Measurements from ENCODE around the gene MED1. TPM values are rescaled to one million over a fixed set of nuclear protein-coding genes. Genes with fewer than 3 reads are reported as not detected.

The MED1 gene
- total and polyA plus RNA-seq, 2 donors (not counting 1 experiment from before 2014, with no cell fraction given), result 13.1 to 59.1 TPM

GRCh38 chr17:39364236-39365025 is 86.6 kb downstream of the MED1 start:
- Histone ChIP-seq H3K9me3 (ENCODE audit: control extremely low read depth in 1 of 3, control insufficient read depth in 2 of 3, insufficient read depth in 1 of 3, low read length in 2 of 3) (no peaks in the 10 kb centered on the region), H3K4me1 (ENCODE audit: control insufficient read depth in 2 of 2, insufficient read depth in 2 of 2, low read length in 2 of 2) (no peaks in the 10 kb centered on the region), H3K4me3 (ENCODE audit: control extremely low read depth in 1 of 5, extremely low read depth in 1 of 5, insufficient read depth in 1 of 5, low read depth in 2 of 5, low read length in 4 of 5) (no peak overlapping the region), H3K27ac (ENCODE audit: low read length in 2 of 2) (no peak overlapping the region), H3K27me3 (replicated peaks in 1 of 4; ENCODE audit: control extremely low read depth in 1 of 4, control insufficient read depth in 3 of 4, insufficient read depth in 4 of 4, low read length in 3 of 4) (no peaks in the 10 kb centered on the region), H3K9ac (ENCODE audit: low read length) (no peak overlapping the region), H3K36me3 (replicated peaks in 1 of 2; ENCODE audit: control extremely low read depth in 1 of 2, control insufficient read depth in 1 of 2, extremely low read depth in 1 of 2, insufficient read depth in 2 of 2, low read length in 1 of 2) (no peaks in the 10 kb centered on the region), H3K79me2 (ENCODE audit: control insufficient read depth, insufficient read depth, low read length) (peaks cover 46% of the 10 kb centered on the region), H3K4me2 (replicated peaks; ENCODE audit: low read depth, low read length, poor library complexity, severe bottlenecking) (no peak overlapping the region), H2AFZ (ENCODE audit: insufficient read depth, low read depth, low read length, poor library complexity, severe bottlenecking) (no peak overlapping the region), H4K20me1 (ENCODE audit: control insufficient read depth, insufficient read depth, low read length, poor library complexity, severe bottlenecking) (peaks cover 8% of the 10 kb centered on the region)
- Mint-ChIP-seq H3K4me3 (no peak overlapping the region), H3K27ac (no peak overlapping the region), H3K9me3 (ENCODE audit: insufficient read depth) (no peaks in the 10 kb centered on the region), H3K4me1 (peaks cover 11% of the 10 kb centered on the region), H3K27me3 (no peaks in the 10 kb centered on the region)
- CTCF ChIA-PET, result no interaction called here
- POLR2A ChIA-PET, result no interaction called here
- no peak for TF ChIP-seq EZH2 (IDR thresholded peaks at IDR 0.05; ENCODE audit: borderline replicate concordance, insufficient read depth, low read depth, low read length, poor library complexity, severe bottlenecking)
- TF ChIP-seq, protein P1, sequence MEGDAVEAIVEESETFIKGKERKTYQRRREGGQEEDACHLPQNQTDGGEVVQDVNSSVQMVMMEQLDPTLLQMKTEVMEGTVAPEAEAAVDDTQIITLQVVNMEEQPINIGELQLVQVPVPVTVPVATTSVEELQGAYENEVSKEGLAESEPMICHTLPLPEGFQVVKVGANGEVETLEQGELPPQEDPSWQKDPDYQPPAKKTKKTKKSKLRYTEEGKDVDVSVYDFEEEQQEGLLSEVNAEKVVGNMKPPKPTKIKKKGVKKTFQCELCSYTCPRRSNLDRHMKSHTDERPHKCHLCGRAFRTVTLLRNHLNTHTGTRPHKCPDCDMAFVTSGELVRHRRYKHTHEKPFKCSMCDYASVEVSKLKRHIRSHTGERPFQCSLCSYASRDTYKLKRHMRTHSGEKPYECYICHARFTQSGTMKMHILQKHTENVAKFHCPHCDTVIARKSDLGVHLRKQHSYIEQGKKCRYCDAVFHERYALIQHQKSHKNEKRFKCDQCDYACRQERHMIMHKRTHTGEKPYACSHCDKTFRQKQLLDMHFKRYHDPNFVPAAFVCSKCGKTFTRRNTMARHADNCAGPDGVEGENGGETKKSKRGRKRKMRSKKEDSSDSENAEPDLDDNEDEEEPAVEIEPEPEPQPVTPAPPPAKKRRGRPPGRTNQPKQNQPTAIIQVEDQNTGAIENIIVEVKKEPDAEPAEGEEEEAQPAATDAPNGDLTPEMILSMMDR (IDR thresholded peaks at IDR 0.05), result no peak
- ATAC-seq (ENCODE audit: low read depth) (no peak), DNase-seq (no peak)
- WGBS (ENCODE audit: insufficient coverage), result 100% methylated on average over 3 of the region's 8 CpGs
- intact Hi-C loops (cut with micrococcal nuclease), result no loop called here

GRCh38 chr17:39361064-39361463 is 90.0 kb downstream of the MED1 start:
- WGBS (ENCODE audit: insufficient coverage), result 100% methylated on average over 1 of the region's 1 CpG
- H3K9me3 ChIP-seq (ENCODE audit: control extremely low read depth in 1 of 3, control insufficient read depth in 2 of 3, insufficient read depth in 1 of 3, low read length in 2 of 3), result no peaks in the 10 kb centered on the region
- TF ChIP-seq, protein P1 (IDR thresholded peaks at IDR 0.05), result no peak
- no peak for TF ChIP-seq EZH2 (IDR thresholded peaks at IDR 0.05; ENCODE audit: borderline replicate concordance, insufficient read depth, low read depth, low read length, poor library complexity, severe bottlenecking)
- no peaks in the 10 kb centered on the region for H3K27me3 ChIP-seq (replicated peaks in 1 of 4; ENCODE audit: control extremely low read depth in 1 of 4, control insufficient read depth in 3 of 4, insufficient read depth in 4 of 4, low read length in 3 of 4)
- no peak for ATAC-seq (ENCODE audit: low read depth)
- Mint-ChIP-seq H3K27me3 (no peaks in the 10 kb centered on the region), H3K27ac (no peak overlapping the region), H3K4me3 (no peak overlapping the region), H3K4me1 (peaks cover 10% of the 10 kb centered on the region), H3K9me3 (ENCODE audit: insufficient read depth) (no peaks in the 10 kb centered on the region)
- POLR2A ChIA-PET, result no interaction called here
- peaks cover 54% of the 10 kb centered on the region for H3K79me2 ChIP-seq (ENCODE audit: control insufficient read depth, insufficient read depth, low read length)
- no peak overlapping the region for H3K9ac ChIP-seq (ENCODE audit: low read length)
- CTCF ChIA-PET, result no interaction called here
- no peak for DNase-seq
- H4K20me1 ChIP-seq (ENCODE audit: control insufficient read depth, insufficient read depth, low read length, poor library complexity, severe bottlenecking), result peaks cover 17% of the 10 kb centered on the region
- no peaks in the 10 kb centered on the region for H3K4me1 ChIP-seq (ENCODE audit: control insufficient read depth in 2 of 2, insufficient read depth in 2 of 2, low read length in 2 of 2)
- H3K36me3 ChIP-seq (replicated peaks in 1 of 2; ENCODE audit: control extremely low read depth in 1 of 2, control insufficient read depth in 1 of 2, extremely low read depth in 1 of 2, insufficient read depth in 2 of 2, low read length in 1 of 2), result peaks cover 0 to 3% of the 10 kb centered on the region in 2 experiments
- H2AFZ ChIP-seq (ENCODE audit: insufficient read depth, low read depth, low read length, poor library complexity, severe bottlenecking), result no peak overlapping the region
- H3K4me3 ChIP-seq (ENCODE audit: control extremely low read depth in 1 of 5, extremely low read depth in 1 of 5, insufficient read depth in 1 of 5, low read depth in 2 of 5, low read length in 4 of 5), result no peak overlapping the region
- no peak overlapping the region for H3K27ac ChIP-seq (ENCODE audit: low read length in 2 of 2)
- H3K4me2 ChIP-seq (replicated peaks; ENCODE audit: low read depth, low read length, poor library complexity, severe bottlenecking), result no peak overlapping the region
- intact Hi-C loops (cut with micrococcal nuclease), result no loop called here
